GM18907 (cell line): Measurements from ENCODE around the gene MICAL2.

Experiments used
- ATAC-seq: cut with Tn5 transposase; IDR thresholded peaks from one replicate; pipeline ENCODE4 v1.9.1; 2021; ENCODE audit warnings: mild to moderate bottlenecking, moderate library complexity; ENCODE audit not compliant: unreplicated experiment

The MICAL2 gene

DNA sequence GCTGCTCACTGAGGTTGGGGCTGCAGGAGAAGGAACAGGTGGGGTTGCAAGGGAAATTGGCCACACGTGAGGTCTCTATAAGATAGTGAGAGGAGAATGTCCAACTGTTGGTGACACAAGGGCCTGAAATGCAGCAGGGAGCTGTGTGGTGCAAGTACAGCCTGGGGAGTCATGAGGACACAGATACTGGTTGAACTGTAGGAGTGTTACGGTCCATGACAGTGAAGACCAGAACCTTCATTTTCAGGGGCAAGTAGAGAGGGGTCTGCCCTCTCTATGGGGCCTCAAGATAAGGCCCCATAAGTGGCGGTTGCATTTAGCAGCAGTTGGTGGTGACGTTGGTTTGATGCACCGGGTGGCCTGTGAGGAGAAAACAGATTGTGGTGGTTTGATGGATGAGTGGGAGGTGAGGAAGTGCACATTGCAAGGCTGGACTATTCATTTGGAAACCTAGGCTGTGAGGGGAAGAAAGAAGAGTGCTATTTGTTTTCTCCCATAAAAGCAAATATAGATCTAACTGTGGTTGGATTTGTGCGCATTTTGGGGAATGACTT is 39.4 kb downstream of the MICAL2 start:
- ATAC-seq, result no peak

- ATAC-seq, result no peak
Measured at GRCh38 chr11:12150831-12151382, 40.5 kb downstream of the MICAL2 start.

DNA sequence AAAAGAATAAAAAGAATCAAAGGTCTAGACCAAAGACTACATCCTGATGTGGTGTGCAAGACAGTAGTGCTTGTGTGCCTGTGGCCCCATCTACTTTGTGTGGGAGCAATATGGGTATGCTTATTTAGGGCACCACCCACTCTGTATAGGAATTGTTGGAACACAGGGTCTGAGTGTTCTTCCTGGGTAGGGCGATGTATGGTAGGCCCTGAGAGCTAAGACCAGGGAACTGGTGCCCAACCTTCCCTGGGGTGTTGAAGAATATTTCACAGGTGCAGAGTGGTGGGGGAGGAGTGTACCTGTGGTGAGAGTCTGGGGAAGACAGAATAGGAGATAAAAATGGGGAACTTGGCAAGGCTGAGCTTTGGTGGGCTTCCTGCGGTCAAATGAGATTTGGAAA is 41.9 kb downstream of the MICAL2 start:
- no peak for ATAC-seq

DNA sequence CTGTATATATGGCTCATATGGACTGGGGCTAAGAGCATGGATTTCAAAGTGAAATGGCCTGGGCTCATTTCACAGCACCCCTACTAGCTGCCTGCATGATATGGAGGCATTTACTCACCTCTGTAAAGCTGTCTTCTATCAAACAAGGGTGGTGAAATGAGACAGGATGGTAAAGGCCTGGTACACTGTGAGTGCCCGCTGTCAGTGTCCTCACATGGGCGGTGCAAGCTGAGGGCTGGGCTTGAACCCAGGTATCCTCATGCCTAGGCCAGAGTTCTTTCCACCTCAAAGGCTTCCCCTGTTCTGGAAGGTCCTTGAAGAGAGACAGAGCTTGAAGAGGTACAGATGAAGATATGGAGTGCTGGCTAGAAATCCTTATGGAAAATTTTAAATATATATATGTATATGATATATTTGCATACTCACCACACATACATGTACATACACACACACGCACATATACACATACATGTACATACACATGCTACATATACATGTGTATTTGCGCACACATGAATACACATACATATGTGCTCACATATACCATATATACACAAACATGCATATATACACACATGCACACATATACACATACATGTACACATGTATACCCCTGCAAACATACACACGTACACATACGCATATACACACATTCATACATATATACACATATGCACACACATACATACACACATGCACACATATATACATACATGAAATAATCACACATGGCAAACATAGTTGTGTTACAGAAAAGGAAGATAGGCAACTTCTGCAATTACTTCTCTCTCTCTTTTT is 44.7 kb downstream of the MICAL2 start:
- ATAC-seq, result no peak

DNA sequence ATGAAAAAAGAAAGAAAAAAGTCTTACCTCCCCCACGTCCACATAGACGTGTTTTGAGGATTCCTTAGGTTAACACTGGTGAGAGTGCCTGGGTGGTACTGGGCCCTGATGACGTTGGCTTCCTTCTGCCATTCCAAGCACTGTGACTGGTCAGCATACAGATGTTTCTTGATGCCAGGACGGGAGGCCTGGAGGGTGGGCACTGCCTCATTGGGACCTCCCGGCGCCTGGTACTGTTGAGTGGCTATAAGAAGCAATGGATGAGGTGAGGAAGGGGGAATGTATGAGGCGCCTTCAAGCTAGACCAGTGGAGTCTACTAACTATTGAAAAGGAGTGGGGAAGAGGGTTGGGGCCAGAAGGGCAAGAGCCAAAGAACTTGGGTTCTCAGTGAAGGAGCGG is 45.3 kb downstream of the MICAL2 start:
- ATAC-seq, result no peak

DNA sequence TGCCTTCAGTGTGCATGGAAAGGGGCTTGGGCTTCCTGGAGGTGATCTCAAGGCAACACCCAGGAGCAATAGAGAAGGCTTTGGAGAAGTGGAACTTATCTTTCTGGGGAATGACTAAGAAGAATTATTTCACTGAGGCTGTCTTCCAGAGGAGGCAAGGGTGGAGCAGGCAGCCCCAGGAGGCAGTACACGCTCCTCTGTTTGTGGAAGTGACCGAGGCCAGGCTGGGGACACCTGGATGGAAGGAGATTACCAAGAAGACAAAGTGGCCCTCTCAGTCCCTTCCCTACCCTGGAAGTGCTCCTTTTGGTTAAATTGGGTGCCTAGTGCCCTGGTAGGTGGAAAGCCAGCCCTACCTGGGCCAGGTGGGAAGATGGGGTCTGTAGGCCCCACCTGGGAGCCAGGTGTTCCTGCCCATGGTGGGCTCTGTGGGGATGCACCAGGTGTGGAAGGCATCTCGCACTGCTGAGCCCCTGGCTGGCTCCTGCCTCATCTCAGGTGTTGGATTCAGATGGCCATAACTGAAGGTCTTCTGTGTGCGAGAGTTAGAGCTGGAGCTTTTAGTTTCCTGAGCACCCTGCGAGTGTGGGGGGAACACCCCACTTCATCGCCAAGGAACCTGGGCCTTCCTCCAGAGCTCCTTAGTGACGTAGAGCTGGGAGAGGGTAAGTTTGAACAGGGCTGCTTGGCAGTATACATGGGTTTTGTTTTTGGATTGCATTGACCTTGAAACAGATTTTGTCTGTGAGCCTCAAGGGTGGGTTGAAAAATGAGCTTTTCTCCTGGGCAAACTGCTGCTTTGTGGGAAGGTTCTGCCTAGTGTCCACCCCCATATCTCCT is 46.1 kb downstream of the MICAL2 start:
- ATAC-seq, result no peak

DNA sequence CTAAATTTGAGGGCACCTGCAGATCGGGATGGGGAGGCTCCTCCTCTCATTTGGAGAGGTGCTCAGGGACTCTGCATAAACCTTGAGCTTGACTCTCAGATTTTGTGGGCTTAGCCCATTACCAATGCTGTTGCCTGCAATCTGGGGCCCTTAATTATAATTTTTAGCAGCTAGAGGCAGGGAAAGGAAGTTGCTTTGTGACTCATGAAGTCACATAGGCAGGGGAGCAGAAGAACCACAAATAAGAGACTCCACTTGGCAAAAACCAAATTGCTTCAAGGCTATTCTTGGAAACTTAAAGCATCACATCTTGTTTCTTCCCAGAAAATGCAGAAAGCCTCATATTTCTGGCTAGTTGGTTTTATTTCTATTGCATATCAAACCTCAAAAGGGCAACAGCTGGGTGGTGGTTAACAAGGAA is 46.9 kb downstream of the MICAL2 start:
- no peak for ATAC-seq

- ATAC-seq, result no peak
Measured at GRCh38 chr11:12158909-12159308, 48.5 kb downstream of the MICAL2 start.

GRCh38 chr11:12159351-12160099 is 49.1 kb downstream of the MICAL2 start:
- no peak for ATAC-seq

- ATAC-seq, result no peak
Measured at GRCh38 chr11:12160231-12160630, 49.8 kb downstream of the MICAL2 start.

DNA sequence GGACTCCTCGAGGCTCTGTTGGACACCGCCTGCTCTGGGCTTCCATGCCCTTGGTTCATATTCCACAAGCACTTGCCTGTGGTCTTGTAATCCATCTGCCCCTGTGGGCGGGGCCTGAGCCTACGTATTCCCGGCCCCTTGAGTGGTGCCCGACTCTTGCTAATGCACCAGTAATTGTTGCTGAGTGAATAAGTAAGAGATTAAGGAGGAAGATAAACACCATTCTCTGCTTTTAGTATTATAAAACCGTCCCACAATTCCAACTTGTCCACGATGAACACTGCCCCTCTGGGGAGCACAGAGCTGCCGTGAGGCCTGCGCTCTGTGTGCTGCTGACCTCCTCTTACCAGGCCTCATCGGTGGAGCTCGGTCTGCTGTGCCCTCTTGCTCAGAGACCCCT is 50.3 kb downstream of the MICAL2 start:
- no peak for ATAC-seq

- ATAC-seq, result no peak
Measured at GRCh38 chr11:12161137-12161536, 50.7 kb downstream of the MICAL2 start.

- ATAC-seq, result no peak
Measured at GRCh38 chr11:12161603-12162350, 51.4 kb downstream of the MICAL2 start.

DNA sequence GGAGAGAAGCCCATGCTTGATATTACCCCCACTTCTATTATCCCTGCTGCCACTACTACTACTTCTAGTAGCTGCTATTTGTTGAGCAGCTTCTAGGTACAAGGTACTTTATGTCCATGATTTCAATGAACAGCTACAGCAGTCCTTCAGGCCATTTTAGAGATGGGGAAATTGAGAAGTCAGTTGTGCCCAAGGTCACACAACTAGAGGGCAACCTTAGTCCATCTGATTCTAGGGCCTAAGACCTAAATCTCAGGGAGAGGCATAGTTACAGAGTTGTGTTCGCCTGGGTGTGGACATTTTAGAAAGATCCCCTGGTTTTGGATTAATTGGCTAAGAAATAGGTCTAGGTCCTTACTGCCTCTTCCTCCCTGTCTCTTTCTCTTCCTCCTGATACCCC is 52.3 kb downstream of the MICAL2 start:
- ATAC-seq, result no peak

GRCh38 chr11:12163181-12163941 is 53.0 kb downstream of the MICAL2 start:
- ATAC-seq, result no peak

GRCh38 chr11:12164061-12165014 is 53.9 kb downstream of the MICAL2 start:
- ATAC-seq, result no peak

DNA sequence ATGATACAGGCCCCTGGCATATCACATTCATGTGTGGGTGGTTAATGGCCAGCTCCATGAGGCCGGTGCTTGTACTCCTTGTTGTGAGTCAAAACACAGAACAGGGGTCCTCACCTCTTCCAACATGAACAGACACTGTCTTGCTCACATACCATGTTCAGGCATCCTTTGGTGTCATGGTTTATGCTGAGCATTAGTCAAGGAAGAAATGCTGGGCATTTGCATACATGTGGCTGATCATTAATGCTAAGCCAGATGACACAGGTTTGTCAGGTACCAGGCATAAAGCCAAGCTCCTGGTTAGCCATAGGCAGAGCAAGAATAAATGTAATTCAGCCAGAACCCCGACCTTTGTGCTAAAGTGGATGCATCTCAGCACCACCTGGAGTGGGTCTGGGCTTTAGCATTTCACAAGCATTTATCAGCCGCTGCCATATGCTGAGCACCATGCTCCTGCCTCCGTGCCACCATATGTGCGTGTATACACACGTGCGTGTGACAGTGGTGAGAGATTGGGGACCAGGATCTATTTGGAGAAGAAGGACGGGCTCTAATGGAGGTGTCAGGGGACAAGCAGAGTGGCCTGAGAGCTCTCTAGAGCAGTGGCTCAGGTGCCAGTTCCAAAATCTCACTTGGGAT is 55.0 kb downstream of the MICAL2 start:
- peak; percentile 43 for ATAC-seq
